Esophagus muscularis mucosa (tissue), 4 donors: Measurements from ENCODE around the gene SMIM28. TPM values are rescaled to one million over a fixed set of nuclear protein-coding genes. Genes with fewer than 3 reads are reported as not detected.

Experiments used
- DNase-seq: peaks from one replicate; pipeline ENCODE4 v3.0.0-alpha.2; 2017; ENCODE audit errors: extremely low spot score
- H3K27ac ChIP-seq, 4 donors: fragments of 200-600 bp; sonication (generic); replicated peaks in 1 of 4; 1 replicate in 3 of 4; 2 replicates in 1 of 4; pipeline ENCODE4 v1.5.1; 2016 to 2019; ENCODE audit warnings: mild to moderate bottlenecking in 1 of 4
- H3K27me3 ChIP-seq, 4 donors: fragments of 200-600 bp; sonication (generic); one replicate each; pipeline versions ENCODE4 v1.5.1 to v1.6.0; 2016 to 2019
- H3K36me3 ChIP-seq, 4 donors: fragments of 200-600 bp; sonication (generic); one replicate each; pipeline ENCODE4 v1.5.1; 2016 to 2019
- H3K4me1 ChIP-seq, 4 donors: fragments of 200-600 bp; sonication (generic); one replicate each; pipeline ENCODE4 v1.5.1; 2016 to 2019
- H3K4me3 ChIP-seq, 4 donors: fragments of 200-600 bp; sonication (generic); 1 replicate in 2 of 4; 2 replicates in 2 of 4; pipeline ENCODE4 v1.5.1; 2016 to 2019; ENCODE audit warnings: mild to moderate bottlenecking in 4 of 4, moderate library complexity in 1 of 4
- H3K9me3 ChIP-seq, 4 donors: fragments of 200-600 bp; sonication (generic); 1 replicate in 3 of 4; 2 replicates in 1 of 4; pipeline ENCODE4 v1.5.1; 2016 to 2019
- EP300 ChIP-seq: sonication (generic); formaldehyde crosslinking; IDR thresholded peaks from one replicate; pipeline ENCODE4 v1.6.1; 2017; ENCODE audit warnings: antibody characterized with exemption
- POLR2A ChIP-seq: fragments of 450-650 bp; IDR thresholded peaks from one replicate; pipeline ENCODE4 v1.6.1; 2017; ENCODE audit warnings: antibody characterized with exemption, moderate library complexity, mild to moderate bottlenecking, low read depth
- POLR2AphosphoS5 ChIP-seq, 2 donors: sonication (generic); formaldehyde crosslinking; IDR thresholded peaks; one replicate each; pipeline ENCODE4 v1.6.1; 2017; ENCODE audit warnings: antibody characterized with exemption in 2 of 2
- WGBS: methylation state at CpG from one replicate; pipeline ENCODE4 v1.1.5; 2018; 5-methylcytosine and 5-hydroxymethylcytosine counted together
- intact Hi-C: fragments of 100-400 bp; cut with DNase I; formaldehyde crosslinking; loops from one replicate; pipeline ENCODE4 v1.15.1; 2023
- total RNA-seq, 4 donors: library from RNA; depleted of rRNA; stranded (reverse); fragments of >200 nt; gene quantifications; one replicate each; pipeline versions ENCODE4 v1.1.0 to v1.2.1, GENCODE V29; 2016
- TF ChIP-seq, protein P1 (sequence below), 3 experiments: fragments of 200-600 bp in 2 of 3; fragments of 450-650 bp in 1 of 3; sonication (generic) in 2 of 3; IDR thresholded peaks; one replicate each; pipeline ENCODE4 v1.5.1; 2017 to 2019; ENCODE audit warnings: antibody characterized with exemption in 3 of 3, mild to moderate bottlenecking in 2 of 3, moderate library complexity in 1 of 3

Gene SMIM28
- total RNA-seq, 4 donors from 2014 or later = 0.50 TPM; not detected in 3

DNA sequence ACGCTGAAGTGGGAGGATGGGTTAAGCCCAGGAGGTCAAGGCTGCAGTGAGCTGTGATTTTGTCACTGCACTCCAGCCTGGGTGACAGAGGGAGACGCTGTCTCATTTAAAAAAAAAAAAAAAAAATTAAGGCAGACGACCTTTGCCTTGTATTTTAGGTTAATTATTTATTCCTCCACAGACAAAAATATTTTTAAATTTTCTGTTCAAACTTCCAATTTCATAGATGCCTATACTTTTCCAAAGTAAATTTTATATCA lies 6.3 kb upstream of the SMIM28 start:
- intact Hi-C loops = no loop called here
- no peaks in the 10 kb centered on the region for H3K36me3 ChIP-seq
- H3K4me3 ChIP-seq = no peak overlapping the region
- H3K27ac ChIP-seq = no peak overlapping the region
- peaks cover 0 to 4% (median 0%) of the 10 kb centered on the region in 4 donors for H3K27me3 ChIP-seq
- H3K9me3 ChIP-seq = no peaks in the 10 kb centered on the region
- H3K4me1 ChIP-seq = no peaks in the 10 kb centered on the region
- 66% methylated on average over 3 of the region's 3 CpGs for WGBS
- no peak for DNase-seq
- TF ChIP-seq POLR2AphosphoS5 (IDR thresholded peaks at IDR 0.05) = no peak
- TF ChIP-seq POLR2A = no peak
- TF ChIP-seq EP300 = no peak
- TF ChIP-seq, protein P1, sequence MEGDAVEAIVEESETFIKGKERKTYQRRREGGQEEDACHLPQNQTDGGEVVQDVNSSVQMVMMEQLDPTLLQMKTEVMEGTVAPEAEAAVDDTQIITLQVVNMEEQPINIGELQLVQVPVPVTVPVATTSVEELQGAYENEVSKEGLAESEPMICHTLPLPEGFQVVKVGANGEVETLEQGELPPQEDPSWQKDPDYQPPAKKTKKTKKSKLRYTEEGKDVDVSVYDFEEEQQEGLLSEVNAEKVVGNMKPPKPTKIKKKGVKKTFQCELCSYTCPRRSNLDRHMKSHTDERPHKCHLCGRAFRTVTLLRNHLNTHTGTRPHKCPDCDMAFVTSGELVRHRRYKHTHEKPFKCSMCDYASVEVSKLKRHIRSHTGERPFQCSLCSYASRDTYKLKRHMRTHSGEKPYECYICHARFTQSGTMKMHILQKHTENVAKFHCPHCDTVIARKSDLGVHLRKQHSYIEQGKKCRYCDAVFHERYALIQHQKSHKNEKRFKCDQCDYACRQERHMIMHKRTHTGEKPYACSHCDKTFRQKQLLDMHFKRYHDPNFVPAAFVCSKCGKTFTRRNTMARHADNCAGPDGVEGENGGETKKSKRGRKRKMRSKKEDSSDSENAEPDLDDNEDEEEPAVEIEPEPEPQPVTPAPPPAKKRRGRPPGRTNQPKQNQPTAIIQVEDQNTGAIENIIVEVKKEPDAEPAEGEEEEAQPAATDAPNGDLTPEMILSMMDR (IDR thresholded peaks at IDR 0.05) = no peak

DNA sequence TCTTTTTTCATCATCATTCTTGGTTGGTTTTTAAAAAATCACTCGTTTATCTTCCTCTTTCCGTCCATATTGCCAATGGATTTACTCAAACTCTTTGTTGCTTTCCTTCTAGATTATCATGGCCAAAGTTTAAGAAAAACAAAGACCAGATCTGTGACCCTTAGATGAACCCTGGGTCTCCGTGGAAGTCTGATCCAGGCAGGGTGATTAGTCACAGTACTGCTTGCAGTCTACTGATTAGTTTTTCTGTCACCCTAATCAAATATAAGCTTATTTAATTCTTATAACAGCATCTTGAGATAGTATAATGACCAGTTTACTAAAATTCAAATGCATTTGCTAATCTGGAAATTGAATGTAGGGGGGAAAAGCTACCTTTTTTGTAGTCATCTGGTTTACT lies 6.0 kb upstream of the SMIM28 start:
- no peak for DNase-seq
- H3K9me3 ChIP-seq = no peaks in the 10 kb centered on the region
- H3K27ac ChIP-seq = no peak overlapping the region
- H3K4me3 ChIP-seq = no peak overlapping the region
- WGBS = 48% methylated on average over 3 of the region's 3 CpGs
- H3K27me3 ChIP-seq = peaks cover 0 to 2% (median 0%) of the 10 kb centered on the region in 4 donors
- H3K4me1 ChIP-seq = no peaks in the 10 kb centered on the region
- no peak for TF ChIP-seq EP300
- no peak for TF ChIP-seq POLR2AphosphoS5 (IDR thresholded peaks at IDR 0.05)
- TF ChIP-seq, protein P1 (IDR thresholded peaks at IDR 0.05) = no peak
- no peak for TF ChIP-seq POLR2A
- H3K36me3 ChIP-seq = no peaks in the 10 kb centered on the region
- intact Hi-C loops = no loop called here

DNA sequence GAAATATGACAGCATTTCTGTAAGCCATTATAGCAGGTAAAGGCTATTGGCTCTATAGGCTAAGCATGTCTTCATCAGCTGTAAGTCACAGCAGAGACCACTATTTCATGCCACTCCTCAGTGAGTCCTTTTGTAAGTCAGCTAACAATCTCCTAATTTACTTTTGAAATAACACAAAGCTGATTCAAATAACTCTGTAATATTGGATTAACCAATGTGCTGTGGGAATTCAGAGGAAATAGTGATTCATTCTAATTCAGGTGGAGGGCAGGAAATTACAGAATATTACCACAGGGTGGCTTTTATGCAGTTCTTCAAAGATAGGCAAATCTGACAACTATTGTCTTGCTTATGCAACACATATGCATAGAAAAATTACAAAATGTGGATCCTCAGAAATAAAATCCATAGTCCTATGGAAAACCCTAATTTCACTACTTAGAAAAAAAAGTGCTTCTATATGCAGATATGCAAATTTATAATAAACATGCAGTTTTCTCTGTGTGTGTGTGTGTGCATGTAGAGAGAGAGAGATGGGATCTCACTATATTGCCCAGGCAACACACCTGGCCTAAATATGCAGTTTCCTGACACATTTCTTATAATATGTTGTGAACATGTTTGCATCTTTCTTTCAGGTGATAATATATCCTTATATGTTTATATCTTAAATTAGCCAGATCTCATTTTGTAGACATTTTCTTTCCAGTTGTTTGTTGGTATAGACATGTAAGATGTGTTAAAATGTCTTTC lies 4.8 kb upstream of the SMIM28 start:
- intact Hi-C loops = no loop called here
- H3K4me3 ChIP-seq = no peak overlapping the region
- H3K9me3 ChIP-seq = no peaks in the 10 kb centered on the region

DNA sequence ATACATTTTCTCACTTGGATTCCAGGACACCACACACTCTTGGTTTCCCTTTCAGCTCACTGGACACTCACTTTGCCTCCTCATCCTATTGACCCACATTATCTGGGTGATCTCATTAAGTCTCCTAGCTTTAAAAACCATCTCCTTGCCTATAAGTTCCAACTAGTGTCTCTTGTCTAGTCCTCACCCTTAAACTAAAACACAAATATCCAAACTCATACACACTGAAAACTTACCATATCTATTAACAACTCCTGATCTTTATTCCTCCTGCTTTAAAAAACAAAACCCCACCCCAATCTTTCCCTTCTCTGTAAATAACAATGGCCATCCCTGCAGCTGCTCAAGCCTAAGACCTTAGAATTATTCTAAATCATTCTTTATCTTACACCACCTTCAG lies 3.5 kb upstream of the SMIM28 start:
- H3K9me3 ChIP-seq = no peaks in the 10 kb centered on the region
- H3K4me3 ChIP-seq = no peak overlapping the region
- no peaks in the 10 kb centered on the region for H3K36me3 ChIP-seq
- H3K4me1 ChIP-seq = no peaks in the 10 kb centered on the region
- H3K27ac ChIP-seq = no peak overlapping the region
- no peak for TF ChIP-seq EP300
- intact Hi-C loops = no loop called here
- DNase-seq = no peak
- H3K27me3 ChIP-seq = no peaks in the 10 kb centered on the region

More for the DNA sequence above, 4.8 kb upstream of the SMIM28 start:
- H3K36me3 ChIP-seq = no peaks in the 10 kb centered on the region
- no peaks in the 10 kb centered on the region for H3K4me1 ChIP-seq
- no peak for TF ChIP-seq EP300
- no peak for TF ChIP-seq POLR2AphosphoS5 (IDR thresholded peaks at IDR 0.05)
- TF ChIP-seq, protein P1 (IDR thresholded peaks at IDR 0.05) = peak in 1 of 3 experiments; percentile 15
- TF ChIP-seq POLR2A = no peak
- no peak overlapping the region for H3K27ac ChIP-seq
- H3K27me3 ChIP-seq = no peaks in the 10 kb centered on the region
- no peak for DNase-seq

DNA sequence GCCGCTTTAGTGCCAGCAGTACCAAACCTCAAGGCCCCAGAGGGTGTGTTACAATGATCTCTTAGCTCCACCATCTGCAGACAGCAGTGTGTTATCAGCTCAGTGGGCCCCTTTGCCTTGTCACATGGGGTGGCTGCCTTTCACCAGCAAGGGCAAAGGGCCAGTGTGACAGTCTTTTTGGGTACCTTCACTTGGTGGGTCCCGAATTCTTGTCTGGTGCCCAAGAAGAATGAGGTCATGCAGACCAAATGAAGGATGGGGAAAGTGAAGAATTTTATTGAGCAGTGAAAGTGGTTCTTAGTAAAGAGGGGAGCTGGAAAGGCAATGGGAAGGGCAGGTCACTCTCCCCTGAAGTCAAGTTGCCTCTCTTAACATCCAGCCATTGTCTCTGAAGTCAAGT lies 2.9 kb upstream of the SMIM28 start:
- no peak overlapping the region for H3K27ac ChIP-seq
- intact Hi-C loops = no loop called here
- 95% methylated on average over 2 of the region's 2 CpGs for WGBS
- TF ChIP-seq EP300 = no peak
- no peak for TF ChIP-seq POLR2A
- TF ChIP-seq, protein P1 (IDR thresholded peaks at IDR 0.05) = no peak
- no peak for TF ChIP-seq POLR2AphosphoS5 (IDR thresholded peaks at IDR 0.05)
- no peaks in the 10 kb centered on the region for H3K36me3 ChIP-seq
- no peaks in the 10 kb centered on the region for H3K9me3 ChIP-seq
- H3K4me1 ChIP-seq = no peaks in the 10 kb centered on the region
- DNase-seq = no peak
- no peak overlapping the region for H3K4me3 ChIP-seq
- no peaks in the 10 kb centered on the region for H3K27me3 ChIP-seq
